GM10248 (cell line): Measurements from ENCODE around the gene GPRIN3.

Source experiments
- CTCF ChIA-PET: fragments of 300-600 bp; sonication (Branson Sonifier 250); formaldehyde crosslinking; extraction: SDS; loops from one replicate; lab custom pipeline; 2021; ENCODE audit warnings: antibody characterized with exemption; lab: Yijun Ruan, JAX
- POLR2A ChIA-PET: fragments of 350-650 bp; sonication (Branson Sonifier 250); formaldehyde crosslinking; extraction: SDS; loops from one replicate; lab custom pipeline; 2020; ENCODE audit warnings: antibody characterized with exemption; lab: Yijun Ruan, JAX
- DNase-seq: peaks from one replicate; pipeline ENCODE4 v3.0.0; 2012; ENCODE audit errors: extremely low spot score
- CTCF ChIP-seq: IDR thresholded peaks from 2 replicates; pipeline ENCODE4 v1.5.1; 2012; ENCODE audit warnings: mild to moderate bottlenecking, low read depth; ENCODE audit errors: extremely low read depth, missing control alignments, control extremely low read depth

GPRIN3 gene

GRCh38 chr4:89242216-89242615 is 65.4 kb downstream of the GPRIN3 start:
- DNase-seq: no peak

GRCh38 chr4:89230271-89230670 is 77.3 kb downstream of the GPRIN3 start:
- no peak for DNase-seq
- CTCF ChIA-PET: no interaction called here
- TF ChIP-seq CTCF: no peak
- POLR2A ChIA-PET: no interaction called here

More at GRCh38 chr4:89242216-89242615, 65.4 kb downstream of the GPRIN3 start:
- POLR2A ChIA-PET: no interaction called here
- no peak for TF ChIP-seq CTCF
- CTCF ChIA-PET: interaction anchor here (1.0 to 2.1 kb wide), 4 partner anchors 16 to 35 kb away, joined by 3 to 7 read pairs (median 4); no protein-coding TSS in a partner anchor

GRCh38 chr4:89226665-89227574 is 80.7 kb downstream of the GPRIN3 start:
- POLR2A ChIA-PET: no interaction called here

GRCh38 chr4:89222170-89222569 is 85.4 kb downstream of the GPRIN3 start:
- CTCF ChIA-PET: no interaction called here

More at GRCh38 chr4:89226665-89227574, 80.7 kb downstream of the GPRIN3 start:
- CTCF ChIA-PET: interaction anchor here (0.7 to 3.5 kb wide), 20 partner anchors 10 to 684 kb away, joined by 3 to 30 read pairs (median 3); no protein-coding TSS in a partner anchor
- peak; percentile 31 for DNase-seq
- peak; percentile 77 for TF ChIP-seq CTCF

GRCh38 chr4:89221167-89221867 is 86.3 kb downstream of the GPRIN3 start:
- DNase-seq: no peak
- ChIA-PET CTCF (no interaction called here), POLR2A (no interaction called here)
- TF ChIP-seq CTCF: no peak

More at GRCh38 chr4:89222170-89222569, 85.4 kb downstream of the GPRIN3 start:
- TF ChIP-seq CTCF: no peak
- POLR2A ChIA-PET: no interaction called here
- DNase-seq: no peak

- CTCF ChIA-PET: interaction anchor here (1.4 to 5.4 kb wide), 2 partner anchors 7 to 22 kb away, joined by 3 to 30 read pairs; no protein-coding TSS in a partner anchor
- POLR2A ChIA-PET: interaction anchor here (0.6 kb wide), 1 partner anchor 49 kb away, joined by 4 read pairs; no protein-coding TSS in a partner anchor
- no peak for TF ChIP-seq CTCF
- DNase-seq: no peak
Observed at GRCh38 chr4:89218587-89218986, 89.0 kb downstream of the GPRIN3 start.
